ENCODE results near the gene NINJ2.
"Not testable (repeated sequence)": the region's sequence is repeated elsewhere in the genome, so short reads cannot be mapped to it uniquely, and the experiment has no call there.

The NINJ2 gene, protein sequence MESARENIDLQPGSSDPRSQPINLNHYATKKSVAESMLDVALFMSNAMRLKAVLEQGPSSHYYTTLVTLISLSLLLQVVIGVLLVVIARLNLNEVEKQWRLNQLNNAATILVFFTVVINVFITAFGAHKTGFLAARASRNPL

DNA sequence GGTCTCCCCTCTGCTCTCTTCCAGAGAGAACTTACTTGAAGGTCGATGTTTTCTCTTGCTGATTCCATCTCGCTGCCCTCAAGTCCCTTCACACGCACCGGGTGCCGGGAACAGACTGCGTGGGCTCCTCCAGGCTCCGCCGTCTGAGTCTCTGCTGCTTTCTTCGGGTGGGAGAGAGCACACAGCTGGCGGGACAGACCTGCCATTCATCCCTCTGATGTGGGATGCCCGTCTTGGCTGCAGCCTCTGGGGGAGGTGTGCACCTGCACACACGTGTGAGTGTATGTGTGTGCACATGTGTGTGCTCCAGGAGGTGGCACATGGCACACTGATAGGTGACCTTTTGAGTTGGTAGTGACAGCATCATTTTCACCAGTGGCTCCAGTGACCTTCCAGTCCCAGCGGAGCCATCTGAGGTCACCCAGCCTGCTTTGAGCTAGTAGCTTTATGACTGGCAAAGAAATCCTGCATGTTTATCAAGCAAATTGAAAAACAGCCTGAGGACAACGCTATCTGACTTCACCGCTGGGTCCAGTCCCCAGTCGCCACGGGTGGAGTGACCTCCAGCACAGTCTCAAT lies at the start of gene NINJ2:
NINJ2 (minus strand) TSS at position 153 of the 579 bp plus-strand sequence; CDS start at position 68, 85 bp downstream.
- DNase-seq = no peak

DNA sequence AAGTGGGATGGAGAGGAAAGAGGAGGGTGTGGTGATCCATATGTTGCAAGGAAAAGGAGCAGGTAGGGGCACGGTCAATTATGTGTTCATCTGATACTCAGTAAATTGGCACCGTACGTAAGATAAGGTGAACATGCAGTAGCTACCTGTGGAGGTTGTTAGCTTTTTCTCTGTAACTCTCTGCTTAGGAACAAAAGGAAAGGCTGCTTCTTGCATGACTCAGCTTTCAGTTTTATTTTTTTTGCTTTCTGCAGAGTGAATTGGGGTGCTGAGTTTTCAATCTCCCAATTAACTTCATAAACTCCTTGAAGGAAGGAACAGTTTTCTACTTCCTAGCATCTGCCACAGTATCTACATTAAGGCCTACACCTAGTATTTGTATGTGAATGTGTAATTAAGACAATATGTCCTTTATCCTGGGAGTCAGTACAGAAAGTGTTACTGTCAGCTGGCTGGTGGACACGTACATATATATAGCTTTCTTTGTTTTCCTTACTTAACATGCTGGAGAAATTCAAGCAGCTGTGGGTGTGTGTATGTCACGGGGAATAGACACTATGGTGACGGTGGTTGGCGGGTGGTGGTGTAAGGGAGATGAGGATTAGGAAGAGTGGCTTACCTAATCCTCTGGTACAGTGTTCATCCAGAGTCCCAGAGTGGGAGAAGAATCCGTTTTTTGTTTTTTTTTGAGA lies 49.1 kb upstream of the NINJ2 start:
- no peak for DNase-seq

DNA sequence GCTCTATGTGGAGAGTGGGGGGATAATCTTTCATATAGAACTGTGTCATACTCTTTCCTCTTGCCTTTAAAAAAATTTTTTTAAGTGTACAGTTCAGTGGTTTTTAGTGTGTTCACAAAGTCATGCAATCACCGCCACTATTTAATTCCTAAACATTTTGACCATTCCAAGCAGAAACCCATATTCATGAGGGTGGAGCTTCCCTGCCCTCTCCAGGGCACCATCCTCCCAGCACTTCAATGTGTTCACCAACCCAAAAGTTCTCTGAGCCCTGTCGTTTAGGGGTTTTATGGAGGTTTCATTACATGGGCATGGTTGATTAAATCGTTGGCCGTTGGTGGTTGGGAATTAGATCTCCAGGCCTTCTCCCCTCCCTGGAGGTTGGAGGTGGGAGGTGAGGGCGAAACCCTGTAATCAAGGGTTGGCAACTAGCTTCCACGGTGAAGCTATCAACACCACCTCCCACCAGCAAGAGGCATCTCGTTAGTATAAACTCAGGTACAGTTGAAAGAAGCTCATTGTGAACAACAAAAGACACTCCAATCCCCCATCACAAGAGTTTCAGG lies 46.3 kb upstream of the NINJ2 start:
- no peak for DNase-seq

DNA sequence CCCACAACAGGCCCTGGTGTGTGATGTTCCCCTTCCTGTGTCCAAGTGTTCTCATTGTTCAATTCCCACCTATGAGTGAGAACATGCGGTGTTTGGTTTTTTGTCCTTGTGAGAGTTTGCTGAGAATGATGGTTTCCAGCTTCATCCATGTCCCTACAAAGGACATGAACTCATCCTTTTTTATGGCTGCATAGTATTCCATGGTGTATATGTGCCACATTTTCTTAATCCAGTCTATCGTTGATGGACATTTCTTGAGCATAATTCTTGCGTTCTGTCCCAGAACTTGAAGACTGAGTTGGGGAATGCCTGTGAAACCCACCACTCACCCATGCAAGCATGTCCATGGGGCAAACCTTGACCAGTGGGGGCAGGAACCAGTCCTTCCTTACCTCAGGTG lies 44.8 kb upstream of the NINJ2 start:
- DNase-seq = not testable (repeated sequence)

DNA sequence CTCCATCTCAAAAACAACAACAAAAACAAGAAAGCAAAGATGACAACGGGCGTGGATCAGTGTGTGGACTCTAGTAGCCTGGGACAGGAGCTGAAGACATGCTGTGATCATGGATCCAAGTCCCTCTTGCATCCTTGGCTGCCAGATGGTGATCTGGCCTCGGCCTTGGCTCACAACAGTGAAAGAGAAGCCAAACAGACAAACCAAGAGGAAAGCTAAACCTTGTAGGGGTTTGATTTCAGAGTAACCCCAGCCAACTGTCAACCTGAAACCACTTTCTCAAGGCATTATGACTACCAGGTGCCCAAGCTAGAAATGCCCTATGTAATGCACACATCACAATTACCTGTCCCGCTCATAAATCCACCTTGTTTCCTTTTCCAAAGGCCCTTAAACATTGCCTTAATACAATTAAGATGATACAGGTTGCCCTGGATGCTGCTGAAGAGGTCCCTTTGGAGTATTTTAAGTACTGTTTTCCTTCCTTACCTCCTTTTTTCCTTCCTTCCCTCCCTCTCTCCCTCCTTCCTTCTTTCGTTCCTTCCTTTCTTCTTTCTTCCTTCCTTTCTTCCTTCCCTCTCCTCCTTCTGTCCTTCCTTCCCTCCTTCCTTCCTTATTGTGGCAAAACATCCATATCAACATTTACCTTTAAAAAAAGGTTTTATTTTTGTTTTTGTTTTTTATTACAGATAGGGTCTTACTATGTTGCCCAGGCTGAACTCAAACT lies 41.4 kb upstream of the NINJ2 start:
- no peak for DNase-seq

DNA sequence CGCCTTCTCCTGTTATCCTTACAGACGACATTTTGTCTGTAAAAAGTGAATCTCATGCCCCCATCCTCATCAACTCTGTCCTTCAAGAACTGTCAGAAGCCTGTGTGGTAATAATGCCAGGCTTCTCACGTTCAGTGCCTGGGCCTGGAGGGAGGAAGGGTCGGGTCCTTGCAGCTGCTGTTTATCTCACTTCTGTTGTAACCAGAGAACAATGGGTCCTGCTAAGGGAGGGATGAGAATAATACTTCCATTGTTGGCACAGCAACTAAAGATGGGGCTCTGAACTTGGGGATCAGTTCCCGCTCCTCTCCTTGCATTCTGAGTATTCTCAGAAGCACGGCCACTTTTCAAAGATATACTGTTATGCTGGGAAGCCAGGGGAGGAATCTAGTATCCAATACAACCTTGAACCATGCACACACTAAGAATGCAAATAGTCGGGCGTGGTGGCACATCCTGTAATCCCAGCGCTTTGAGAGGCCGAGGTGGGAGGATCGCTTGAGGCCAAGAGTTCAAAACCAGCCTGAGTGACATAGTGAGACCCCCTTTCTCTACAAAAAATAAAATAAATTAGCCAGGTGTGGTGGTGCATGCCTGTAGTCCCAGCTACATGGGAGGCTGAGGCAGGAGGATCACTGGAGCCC lies 38.8 kb upstream of the NINJ2 start:
- no peak for DNase-seq

DNA sequence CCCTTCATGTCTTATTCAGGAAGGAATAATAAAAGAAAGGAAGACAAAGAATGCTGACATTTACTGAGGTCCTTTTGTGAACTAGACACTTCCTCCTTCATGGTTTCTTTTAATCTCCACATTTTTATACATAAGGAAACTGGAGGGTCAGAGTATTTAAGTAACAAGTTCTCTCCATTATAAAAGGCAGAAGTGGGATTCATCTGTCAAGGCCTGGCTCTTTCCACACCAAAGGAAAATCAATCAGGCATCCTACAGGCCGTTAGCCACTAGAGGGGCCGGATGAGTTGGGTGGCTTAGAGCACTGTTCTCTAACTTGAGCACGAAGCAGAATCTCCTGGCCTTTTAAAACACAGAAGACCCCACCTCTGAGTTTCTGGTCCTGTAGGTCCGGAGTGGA lies 36.8 kb upstream of the NINJ2 start:
- no peak for DNase-seq

DNA sequence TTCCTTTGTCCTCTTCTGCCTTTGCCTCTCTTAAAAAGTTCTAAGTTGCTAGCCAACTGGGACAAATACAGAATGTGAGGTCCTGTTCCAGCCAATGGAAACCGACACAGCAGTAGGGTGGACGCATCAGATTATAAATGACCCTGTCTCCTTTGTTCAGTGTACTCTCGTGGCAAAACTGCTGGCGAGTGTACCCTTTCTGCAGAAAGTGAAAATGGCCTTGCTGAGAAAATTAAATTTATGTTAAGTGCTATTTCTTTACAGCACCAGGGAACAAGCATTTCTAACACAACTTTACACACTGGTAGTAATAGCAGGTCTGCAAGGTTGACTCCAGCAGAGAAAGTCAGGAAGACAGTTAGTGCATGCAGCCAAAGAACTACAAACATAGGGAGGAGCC lies 35.0 kb upstream of the NINJ2 start:
- not testable (repeated sequence) for DNase-seq

DNA sequence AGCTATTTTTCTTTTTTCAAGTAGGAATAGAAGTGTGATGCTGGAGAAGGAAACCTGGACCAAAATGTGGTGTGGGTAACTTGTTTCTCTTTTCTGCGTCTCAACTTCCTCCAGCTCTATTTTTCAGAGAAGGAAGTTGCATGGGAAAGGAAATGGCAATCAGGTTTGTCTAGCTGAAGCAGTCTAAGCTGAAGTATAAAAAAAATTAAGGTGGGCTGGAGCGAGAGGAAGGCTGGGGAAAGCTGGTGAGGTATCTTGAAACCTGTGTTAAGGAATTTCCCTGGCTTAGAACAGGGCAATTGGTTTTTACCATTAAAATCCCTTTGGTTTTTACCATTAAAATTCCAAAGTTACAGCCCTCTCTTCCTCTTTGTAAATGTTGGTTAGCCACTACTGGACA lies 34.2 kb upstream of the NINJ2 start:
- DNase-seq = no peak

DNA sequence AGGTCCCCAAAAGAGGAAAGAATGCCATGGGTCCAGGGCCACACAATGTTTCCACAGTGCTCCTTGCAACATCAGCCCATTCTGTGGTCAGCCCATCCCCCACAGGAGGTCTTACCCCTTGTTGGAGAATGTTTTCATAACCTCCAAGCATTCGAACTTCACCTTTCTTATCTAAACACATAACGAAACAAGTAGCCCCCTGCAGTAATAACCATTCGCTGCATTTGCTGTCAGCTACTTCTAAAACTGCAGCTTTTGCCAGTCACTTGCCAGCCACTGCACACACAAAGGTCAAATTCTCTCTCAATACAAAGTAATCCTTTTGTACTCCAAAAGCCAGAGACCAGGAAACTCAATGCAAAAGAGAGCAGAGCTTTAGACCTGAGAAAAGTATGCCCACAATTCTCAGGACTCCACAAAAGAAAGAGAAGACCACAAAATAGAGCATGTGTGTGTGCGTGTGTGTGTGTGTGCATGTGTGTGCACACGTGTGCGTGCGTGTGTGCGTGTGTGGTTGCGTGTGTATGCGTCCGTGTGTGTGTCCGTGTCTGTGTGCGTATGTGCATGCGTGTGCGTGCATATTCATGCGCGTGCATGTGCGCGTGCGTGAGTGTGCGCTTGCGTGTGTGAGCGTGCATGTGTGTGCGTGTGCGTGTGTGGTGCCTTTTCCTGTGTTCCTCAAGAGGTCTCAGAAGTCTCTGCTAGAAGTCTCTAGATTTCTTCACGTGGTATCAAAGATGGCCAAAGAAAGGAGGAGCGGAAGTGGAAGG lies 31.7 kb upstream of the NINJ2 start:
- no peak for DNase-seq

DNA sequence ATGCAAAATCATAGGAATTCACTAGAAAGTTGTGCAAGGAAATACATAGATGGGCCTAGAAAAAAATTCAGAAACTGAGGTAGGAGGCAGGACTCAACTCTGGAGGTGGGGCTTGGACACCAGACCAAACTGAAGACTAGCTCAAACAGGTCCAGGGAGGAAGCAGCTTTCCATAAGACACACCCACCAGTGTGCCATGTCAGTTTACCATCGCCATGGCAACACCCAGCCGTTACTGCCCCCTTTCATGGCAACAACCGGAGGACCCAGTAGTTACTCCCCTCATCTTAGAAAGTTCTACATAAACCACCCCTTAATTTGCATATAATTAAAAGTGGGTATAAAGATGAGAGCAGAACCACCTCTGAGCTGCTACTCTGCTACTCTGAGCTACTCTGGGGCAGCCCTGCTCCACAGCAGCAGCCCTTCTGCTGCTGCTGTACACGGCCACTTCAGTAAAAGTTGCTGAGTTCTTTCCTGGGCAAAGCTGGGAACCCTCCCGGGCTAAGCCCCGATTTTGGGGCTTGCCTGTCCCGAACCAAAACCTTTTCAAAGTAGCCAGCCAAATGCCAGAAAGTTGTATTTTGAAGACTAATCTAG lies 30.8 kb upstream of the NINJ2 start:
- no peak for DNase-seq

DNA sequence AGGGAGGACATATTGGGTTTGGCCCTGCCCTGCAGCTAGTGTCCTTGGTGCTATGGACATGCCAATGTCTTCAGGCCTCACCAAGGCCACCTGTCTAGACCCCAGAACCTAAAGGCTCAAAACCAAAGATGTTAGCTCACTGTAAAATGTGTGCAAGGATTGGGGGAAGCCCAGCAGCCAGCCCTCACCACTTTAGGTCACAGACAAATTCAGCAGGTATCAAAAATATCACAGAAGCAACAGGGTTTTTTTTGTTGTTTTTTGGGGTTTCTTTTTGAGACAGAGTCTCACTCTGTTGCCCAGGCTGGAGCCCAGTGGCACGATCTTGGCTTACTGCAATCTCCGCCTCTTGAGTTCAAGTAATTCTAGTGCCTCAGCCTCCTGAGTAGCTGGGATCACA lies 29.0 kb upstream of the NINJ2 start:
- no peak for DNase-seq

DNA sequence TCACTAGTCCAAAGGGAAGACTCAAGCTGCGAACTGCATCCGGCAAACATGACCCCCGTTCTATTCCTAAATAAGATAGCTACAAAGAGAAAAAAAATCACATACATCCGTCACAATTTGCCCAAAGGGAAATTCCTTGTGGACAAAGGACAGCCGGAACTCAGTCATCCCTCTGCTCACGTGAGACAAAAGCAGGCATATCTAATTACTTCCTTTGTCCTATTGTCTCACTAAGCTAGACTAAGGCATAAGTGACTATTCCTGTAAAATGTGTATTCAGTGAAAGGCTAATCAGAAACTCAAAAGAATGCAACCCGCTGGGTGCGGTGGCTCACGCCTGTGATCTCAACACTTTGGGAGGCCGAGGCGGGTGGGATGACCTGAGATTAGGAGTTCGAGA lies 27.2 kb upstream of the NINJ2 start:
- no peak for DNase-seq

DNA sequence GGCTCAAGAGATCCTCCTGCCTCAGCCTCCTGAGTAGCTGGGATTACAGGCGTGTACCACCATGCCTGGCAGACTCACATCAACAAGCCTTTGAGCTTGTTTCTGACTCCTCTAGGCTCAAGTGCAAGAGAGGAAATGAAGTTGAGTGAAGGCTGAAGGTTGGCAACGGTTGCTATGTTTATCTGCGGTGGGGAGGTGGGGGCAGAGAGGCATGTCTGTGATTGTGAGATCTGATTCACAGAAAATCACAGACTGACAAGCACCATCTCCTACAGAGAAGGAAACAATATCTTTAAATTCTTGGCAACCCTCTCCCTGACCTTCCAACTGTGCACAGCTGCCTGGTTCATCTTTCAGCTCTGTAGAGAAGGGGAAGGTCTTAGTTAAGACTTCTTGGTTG lies 22.1 kb upstream of the NINJ2 start:
- peak; percentile 6 for DNase-seq

DNA sequence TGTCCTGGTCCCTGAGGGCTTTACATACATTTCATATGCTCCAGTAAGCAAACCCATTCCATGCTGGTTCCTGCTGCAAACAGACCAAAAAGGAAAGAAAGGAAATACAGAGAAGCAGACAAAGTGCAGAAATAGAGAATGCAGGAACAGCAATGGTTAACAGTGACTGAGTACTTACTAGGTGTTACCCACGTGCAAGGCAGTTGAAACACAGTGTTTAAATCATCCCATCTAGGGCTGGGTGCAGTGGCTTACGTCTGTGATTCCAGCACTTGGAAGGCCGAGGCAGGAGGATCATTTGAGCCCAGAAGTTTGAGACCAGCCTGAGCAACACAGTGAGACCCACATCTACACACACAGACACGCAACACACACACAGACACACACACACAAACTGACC lies 21.2 kb upstream of the NINJ2 start:
- no peak for DNase-seq

DNA sequence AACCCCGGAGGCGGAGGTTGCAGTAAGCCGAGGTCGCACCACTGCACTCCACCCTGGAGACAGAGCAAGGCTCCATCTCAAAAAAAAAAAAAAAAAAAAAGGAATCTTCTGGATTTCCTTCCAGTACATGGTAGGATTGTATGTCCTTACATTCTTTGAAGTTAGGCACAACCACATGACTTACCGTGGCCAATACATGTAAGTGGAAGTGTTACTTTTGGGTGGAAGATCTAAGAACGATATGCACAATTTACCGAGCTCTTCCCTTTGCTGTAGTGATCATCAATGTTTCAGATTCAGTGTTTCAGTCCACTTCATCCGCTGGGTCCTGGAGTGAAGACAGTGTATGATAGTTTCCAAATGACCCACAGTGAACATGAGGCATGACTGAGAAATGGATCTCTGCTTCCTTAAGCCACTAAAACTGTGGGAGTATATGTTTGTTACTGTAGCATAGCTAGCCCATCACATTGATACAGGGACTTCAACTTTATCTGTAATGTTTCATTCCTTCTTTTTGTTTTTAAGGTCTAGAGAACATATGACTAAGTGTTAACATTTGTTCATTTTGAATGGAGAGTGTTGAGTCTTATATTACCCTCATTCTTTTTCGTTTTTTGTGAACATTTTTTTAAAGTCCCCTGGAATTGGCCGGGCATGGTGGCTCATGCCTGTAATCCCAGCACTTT lies 18.5 kb upstream of the NINJ2 start:
- DNase-seq = no peak

DNA sequence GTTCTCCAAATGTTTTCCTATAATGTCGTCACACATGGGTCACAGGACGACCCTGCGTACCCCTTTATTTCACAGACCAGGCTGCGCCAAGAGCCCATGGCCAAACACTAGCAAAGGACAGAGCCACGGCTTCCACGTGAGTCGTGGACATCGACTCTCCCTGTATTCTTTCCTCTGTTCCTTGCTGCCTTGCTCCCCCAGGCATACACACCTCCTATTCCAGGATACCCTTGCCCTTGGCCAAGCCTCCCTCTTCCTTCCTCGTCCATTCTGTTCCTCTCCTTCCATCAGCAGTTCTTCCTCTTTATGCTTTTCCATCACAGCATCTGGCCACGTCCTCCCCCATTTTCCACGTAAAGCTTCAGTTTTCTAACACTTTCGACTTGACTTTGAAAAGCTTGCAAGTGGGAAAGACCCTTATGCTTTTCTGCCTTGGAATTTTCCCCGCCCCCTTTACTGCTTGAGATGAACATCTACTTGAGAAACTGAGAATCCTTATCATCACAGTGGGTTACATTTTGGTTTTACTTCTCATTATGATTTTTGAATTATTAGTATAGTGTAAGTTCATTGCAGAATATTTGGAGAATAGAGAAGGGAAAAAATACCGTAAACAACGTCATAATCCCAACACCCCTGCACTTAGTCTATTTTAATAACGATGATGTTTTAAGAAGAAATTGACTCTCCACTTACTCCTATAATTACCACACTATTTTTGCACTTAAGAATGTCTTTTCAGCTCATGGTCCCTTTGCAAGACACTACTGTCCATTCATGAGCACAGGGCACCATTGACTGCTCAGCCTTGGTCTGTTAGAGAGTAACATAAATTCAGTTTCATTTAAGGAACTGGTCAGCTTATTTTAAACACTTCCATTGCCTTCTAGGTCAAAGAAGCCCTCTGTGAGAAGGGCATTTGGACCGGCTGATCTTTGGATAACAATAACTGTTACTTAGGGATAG lies 15.8 kb upstream of the NINJ2 start:
- no peak for DNase-seq

DNA sequence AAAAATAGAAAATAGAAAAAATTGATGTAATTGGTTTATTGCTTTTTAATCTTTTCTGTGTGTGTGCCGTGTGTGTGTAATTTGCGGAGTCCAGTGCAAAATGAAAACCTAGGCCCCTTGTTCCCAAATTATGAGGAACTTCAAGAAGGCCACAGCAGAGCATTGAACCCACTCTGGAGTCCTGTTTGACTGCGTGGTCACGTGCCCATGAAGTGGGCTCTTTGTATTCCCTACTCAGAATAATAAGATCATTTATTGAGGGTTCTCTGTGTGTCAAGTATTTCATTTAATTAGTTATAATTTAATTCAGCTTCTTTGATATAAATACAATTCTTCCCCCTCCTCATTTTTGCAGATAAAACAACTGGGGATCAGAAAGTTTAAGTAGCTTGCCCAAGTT lies 12.3 kb upstream of the NINJ2 start:
- no peak for DNase-seq

DNA sequence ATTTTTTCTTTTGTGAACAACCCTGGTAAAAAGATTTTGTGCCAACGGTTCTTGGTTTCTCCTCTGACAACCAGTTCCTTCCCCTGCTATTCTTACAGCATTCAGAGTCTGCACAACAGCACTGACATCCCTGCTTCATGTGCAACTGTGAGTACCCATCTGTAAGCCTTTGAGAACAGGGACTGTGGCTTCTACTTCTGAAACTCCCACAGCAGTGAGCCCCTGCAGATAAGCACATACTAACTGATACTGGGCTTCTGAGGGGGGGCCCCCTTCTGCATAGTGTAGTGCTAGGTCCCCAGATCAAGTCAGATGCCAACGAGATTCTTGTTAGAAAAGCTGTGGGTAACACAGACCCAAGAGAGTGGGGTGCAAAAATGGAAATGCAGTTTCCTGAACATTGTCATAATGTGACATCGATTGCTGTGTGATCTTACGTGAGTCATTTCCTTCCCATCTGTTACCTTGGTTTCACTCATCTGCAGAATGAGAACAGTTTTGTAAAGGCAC lies 11.1 kb upstream of the NINJ2 start:
- DNase-seq = no peak

DNA sequence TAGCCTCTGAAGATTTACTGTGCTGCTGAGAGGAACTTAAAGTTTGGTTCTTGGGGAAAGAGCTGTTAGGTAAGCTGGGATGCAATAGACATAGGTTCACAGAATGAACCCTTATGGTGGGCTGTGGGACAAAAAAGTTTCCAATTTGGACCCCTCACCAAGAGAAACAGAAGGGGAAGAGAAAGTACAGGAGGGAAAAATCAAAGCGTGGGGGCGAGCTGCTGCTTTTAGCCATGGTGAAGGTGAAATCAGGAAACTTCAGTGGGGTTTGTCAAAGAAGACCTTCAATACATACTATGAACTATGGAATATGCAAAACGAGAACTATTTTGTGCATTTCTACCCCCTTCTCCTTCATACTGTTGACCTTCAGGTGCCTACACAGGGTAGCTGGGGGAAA lies 10.6 kb upstream of the NINJ2 start:
- no peak for DNase-seq

Measured in NCI-H1092 (cell line).